ENCODE results near the gene NEMP1.
A peak's percentile ranks its signal among the peaks of the same experiment; 100 is the strongest.

NEMP1 gene

DNA sequence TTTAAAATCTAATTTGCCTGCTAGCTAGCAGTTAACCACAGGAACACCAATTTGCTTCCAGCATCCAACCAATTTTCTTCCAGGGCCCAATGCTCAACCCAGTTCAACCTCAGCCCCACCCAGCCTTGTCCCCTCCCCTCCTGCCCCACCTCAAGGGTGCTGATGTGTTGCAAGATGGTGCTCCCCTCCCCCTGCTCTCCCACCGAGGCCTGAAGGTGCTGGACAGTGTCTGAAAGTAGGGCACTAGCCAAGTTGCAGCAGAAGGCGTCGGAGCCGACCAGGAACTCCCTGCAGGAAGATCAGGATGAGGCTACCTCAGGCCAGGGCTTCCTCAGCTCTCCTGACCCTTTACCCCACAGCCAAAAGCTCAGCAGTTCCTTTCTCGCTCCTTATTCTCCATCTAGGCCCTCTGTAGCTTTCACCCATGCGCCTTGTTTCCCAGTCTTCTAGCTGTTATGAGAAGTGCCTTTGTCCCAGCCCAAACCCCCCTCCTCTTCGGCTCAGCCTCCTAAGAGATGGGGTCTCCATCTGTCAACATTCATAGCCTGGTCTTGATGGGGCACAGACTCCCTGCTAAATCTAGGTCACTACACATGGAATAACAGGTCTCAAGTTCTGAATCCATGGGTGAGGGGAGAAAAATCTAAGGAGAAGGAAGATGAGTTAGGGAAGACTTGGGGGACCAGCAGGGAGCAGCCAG is 29.0 kb upstream of the NEMP1 start:
- DNase-seq: no peak

DNA sequence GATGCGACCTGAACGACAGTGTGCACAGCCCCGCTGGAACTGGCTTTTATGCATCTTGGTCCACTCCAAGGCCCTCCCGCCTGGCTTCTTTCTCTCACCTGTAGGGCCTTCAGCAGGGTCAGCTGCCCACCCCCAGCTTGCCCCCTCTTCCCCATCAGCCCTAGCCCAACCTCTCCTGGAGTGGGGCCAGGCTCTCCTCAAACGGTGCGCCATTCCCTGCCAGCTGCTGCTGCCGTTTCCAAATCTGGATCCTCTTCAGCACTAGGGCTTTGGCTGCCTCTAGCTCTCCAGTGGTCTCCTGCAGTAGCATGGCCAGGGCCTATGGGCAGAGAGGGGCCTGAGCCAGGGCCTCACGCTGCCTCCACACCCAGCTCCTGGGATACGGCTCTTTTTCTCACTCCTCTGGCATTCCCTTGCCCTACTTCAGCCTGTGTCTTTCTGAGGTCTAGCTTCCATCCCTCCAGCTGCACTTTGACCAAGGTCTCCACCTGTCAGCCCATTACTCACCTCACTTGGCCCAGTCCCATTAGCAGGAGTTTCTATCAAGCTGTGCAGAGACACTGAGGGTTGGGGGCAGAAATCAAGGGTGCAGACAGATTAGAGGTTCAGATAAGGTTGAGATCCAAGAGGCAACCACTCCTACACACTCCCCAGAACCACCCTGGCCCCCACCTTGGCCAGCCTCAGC is 27.6 kb upstream of the NEMP1 start:
- no peak for DNase-seq

DNA sequence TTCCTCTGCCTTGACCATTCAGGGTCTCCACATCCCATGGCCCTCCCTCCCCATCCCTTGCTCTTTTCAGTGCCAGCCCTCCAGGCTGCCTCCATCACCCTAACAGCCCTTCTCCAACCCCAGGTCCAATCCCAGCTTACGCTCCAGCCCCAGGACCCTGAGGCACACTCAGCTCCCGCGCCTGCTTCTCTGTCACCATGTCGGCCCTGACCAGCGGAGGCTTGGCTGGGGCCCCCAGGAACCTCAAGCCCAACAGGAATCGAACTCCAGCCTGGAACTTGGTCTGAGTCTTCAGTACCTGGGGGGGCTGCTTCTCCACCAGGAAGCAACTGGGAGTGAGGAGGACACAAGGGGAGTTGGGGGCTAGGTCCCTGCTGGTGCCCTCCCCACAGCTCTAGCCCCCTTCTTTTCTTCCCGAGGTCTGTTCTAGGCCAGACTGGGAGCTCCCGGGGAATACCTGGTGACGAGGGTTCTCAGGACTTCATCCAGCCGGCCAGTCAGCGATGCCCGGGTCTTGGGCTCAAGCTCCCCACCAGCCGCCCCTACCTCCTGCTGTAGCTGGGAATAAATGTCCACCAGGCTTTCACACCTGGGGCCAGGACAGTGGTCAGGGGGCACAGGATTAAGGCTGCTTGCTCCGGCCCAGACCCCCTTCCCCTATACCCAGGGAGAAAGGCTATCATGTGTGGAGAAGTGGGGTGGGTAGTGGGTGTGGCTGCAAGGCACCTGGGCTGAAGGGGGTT is 26.6 kb upstream of the NEMP1 start:
- no peak for DNase-seq

DNA sequence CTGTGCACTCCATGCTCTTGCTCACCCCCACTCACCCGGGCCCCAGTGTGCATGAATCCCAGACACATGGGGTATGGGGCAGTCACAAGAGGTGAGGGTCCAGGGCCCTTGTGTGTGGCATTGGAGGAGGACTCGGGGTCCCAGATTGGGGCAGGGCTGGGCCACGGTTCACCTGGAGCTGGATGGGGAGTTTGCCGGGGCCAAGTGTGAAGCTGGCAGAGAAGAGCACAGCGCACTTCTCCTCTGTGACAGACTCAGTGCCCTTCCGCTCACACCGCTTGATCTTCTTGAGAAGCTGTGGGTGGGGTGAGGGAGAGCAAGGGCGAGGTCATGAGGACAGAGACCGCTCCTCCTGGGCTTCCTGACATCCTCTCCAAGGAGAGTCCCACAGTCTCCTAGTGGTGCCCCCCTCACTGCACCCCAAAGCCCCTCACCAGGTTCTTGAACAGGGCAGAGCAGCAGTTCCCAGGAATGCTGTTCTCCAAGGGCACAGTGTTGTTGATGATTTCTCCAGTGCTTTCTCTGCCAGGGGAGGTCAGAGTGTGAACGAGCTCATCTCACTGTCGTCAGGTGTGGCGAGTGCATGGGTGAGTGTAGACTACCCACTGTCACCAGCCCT is 25.8 kb upstream of the NEMP1 start:
- DNase-seq: no peak

DNA sequence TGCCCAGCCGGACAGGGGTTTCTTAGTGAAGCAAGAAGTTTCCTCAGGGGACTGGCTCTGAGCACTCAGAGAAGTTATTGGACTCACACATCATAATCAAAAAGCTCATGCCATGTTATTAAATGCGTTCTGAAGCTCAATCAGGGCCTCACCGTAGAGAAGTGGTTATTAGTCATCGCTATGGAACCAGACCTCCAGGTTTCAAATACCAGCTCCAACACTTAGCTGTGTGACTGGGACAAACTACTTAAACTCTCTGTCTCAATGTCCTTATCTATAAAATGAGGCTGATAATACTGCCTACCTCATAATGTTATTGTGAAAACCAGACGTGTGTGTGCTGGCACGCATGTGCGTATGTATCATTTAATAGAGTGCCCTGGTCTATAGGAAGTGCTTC is 25.3 kb upstream of the NEMP1 start:
- no peak for DNase-seq

DNA sequence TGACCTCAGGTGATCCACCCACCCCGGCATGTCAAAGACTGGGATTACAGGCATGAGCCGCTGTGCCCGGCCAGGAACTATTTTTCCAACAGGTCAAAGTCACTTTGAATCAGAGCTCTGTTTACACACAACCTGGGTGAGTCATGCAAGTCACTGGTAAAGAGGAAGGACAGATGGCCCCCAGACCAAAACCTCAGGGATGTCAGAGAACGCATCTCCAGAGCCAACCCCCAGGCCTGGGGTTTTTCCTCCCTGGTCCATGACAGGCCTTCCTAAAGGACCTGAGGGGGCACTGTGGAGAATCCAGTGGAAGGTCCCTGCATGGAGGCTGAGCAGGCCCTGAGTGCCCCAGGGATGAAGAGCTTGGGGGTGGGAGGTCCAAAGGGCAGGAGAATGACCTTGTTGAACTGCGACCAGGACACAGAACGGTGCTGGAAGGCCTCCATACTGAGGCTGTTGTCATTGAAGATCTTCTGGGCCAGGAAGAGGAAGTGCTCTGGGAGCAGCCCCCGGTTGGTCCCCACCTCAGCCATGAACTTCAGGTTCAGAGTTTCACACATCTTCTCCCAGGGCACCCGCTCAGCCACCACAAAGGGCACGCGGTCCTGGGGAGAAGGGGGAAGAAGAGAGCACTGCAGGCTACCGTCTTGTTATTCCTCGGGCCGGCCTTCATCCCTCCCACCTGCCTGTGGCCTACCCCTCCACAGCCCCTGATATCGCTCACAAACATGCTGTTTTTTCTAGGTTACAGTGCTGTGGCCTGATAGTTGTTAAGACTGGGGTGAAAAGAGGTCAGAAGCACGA is 23.5 kb upstream of the NEMP1 start:
- no peak for DNase-seq

DNA sequence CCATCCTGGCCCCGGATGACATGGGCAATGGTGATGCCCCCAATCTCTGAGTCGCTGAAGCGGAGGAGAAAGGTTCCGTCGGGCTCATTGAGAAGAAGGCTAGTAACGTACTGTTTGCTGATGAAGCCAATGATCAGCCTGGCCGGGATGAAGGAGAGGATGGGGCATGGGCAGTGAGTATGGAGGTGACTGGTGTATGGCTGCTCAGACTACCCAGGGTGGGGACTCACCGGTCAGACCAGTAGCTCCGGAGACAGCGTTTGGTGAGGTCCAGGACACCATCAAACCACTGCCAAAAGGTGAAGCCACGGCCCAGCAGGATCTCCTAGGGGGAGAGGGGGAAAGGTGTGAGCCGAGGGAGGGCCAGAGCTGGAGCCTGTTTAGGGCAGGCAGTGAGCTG is 21.2 kb upstream of the NEMP1 start:
- DNase-seq: no peak

DNA sequence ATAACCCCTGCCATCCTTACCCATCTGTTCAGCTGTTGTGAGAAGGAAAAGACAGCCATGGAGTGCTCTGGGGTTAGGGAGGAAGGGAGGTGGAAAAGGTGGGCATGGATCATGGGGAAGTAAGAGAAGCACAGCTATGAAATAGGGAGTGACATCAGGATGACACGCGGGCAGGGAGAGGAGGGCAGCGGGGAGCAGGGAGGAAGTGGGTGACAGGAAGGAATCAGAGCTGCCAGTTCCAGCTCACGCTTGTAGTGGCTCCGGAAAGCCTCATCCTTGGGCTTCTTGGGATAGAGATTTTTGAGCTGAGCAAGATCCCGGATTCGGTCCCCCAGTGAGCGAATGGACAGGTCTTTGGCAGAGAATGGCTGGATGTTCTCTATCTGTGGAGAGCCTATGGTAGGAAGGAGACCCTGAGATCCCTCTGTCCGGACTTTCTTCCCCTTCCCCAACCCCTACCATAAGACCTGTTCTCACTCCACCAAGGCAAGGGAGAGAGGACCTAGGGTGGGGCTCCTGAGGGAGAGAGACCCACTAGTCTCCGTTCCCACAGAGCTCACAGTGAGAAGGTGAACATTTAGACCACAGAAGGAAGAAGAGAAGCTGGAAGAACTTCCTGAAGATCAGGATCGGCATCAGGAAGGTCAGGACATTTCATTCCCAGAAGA is 20.6 kb upstream of the NEMP1 start:
- no peak for DNase-seq

DNA sequence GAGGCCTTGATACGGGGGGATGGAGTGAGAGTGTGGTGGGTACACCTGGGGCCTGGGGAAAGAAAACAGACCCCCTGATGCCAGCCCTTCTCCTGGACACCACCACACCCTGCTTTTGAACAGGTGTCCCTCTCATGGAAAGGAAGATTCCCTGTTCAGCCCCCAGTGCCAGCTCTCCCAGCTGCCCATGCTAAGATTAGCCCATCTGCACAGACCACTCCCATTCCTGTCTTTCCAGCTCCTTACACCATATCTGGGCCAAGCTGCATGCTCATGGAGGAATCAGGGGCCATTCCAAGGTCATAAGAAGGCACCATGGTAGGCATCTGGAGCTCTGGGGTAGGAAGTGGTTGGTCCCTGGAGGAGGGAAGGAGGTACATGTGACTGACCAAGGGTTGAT is 20.0 kb upstream of the NEMP1 start:
- DNase-seq: no peak

DNA sequence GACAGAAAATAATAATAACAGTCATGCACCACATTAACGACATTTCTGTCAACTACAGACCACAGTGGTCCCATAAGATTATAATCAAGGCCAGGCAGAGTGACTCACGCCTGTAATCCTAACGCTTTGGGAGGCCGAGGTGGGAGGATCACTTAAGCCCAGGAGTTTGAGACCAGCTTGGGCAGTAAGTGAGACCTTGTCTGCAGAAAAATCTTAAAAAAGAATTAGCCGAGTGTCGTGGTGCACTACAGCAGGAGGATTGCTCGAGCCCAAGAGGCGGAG is 18.9 kb upstream of the NEMP1 start:
- DNase-seq: no peak

DNA sequence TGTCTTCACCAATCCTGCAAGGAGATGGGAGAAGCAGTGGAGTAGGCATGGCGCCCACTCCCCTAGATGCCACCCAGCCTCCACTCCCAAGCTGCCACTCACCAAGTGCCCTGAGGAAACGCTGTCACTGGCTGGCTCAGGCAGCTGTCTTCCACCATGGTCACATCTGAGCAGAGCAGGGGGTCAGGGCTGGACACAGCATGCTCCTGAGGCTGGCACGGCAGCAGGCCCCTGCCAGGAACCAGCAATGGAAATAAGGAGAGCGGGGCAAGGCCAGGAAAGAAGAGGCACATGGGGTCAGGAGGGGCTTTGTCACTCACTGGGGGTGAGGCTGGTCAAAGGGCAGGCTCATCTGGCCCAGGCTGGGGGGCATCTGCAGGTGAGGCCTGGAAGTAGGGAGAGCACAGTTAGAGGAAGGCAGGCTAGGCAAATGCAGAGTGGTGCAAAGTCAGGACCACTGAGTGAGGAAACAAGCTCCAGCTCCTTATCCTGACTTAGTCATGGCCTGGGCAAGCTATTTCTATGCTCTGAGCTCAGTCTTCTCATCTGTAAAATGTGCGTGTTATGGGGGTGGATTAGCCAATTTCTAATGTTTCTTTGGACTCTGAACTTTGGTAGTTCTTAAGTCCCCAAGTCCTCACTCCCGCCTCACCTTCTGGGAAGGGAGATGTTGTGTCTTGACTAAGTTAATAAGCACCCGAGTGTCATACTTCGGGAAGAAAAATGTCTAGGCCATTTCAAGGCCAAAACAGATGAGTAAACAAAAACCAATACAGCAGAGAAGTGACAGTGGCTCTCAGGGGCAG is 18.4 kb upstream of the NEMP1 start:
- no peak for DNase-seq

DNA sequence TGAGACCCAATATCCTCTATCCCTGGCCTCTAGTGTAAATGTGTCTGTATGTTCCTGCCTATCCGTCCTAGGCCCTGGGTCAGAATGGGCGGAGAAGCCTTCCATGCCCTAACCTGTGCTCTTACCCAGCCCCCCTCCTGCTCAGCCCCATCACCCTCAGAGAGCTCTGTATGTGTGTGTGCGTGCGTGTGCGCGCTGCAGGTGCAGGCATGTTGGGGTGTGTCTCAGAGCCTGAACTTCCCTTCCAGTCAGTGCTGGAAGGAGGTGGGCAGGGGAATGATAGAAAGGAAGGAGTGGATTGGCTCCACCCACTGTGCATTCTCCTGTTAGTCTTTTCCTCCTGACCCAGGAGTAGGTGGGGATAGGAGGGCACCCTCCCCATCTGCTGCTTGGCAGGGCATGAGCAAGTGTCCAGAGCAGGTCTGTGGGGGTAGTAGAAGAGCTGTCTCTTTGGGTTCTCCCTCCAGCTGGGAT is 17.5 kb upstream of the NEMP1 start:
- peak in 1 of 56 donors; percentile 32 for DNase-seq

DNA sequence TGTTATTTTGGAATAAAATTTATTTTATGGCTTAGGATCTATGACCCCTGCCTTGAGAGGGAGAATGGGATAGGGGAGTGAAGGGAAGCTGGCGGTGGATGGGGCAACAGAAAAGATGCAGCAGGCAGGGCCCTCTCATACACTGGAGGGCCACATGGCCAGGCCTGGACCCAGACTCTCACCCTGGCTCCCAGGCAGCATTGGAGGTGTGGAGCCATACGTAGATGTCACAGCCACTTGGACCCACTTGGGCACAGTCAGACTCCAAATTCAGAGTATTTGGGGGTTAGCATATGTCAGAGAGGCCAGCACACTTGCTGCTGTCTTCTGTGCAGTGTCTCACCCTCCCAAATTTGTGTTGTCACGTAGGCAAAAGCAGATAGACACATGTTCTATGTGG is 16.8 kb upstream of the NEMP1 start:
- no peak for DNase-seq

DNA sequence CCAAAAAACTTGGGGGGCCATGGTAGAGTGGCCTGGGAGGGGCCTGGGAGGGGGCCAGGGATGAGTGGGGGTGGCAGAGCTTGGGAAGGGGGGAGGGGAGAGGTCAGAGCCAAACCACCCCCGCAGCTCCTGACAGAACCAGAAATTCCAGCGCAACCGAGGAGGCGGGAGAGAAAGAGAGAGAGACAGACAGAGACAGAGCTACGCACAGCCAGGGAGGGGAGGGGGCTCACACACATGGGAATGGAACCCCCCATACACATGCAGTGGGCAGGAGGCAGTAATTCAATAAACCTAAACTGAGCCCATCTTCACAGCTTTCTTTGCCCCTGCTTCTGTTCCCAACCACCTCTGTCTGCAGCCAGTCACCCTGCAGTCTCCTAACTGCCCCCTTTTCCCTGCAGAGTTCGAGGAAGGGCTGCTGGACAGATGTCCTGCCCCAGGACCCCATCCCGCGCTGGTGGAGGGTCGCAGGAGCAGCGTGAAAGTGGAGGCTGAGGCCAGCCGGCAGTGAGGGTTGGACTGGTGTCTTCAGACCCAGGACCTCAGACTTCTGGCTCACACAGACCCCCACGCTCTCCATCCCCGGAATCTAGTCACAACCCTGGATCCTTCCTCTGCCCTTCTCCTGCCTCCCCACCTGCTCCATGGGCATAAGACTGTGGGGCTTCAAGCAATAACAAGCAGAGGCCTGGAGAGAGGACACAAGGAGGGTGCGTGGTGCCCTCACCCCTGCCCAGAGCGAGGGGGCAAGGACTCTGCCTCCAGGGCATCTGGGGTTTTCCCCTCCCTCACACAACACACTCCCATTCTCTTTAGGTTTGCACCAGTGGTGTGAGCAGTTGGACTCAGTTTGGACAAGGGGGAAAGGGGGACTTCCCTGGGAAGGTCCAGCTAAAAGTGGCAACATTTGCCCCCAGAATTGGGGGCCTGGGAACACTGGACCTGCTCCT is 15.9 kb upstream of the NEMP1 start:
- peak in 3 of 56 donors; percentile 48 to 53 (median 48) for DNase-seq

DNA sequence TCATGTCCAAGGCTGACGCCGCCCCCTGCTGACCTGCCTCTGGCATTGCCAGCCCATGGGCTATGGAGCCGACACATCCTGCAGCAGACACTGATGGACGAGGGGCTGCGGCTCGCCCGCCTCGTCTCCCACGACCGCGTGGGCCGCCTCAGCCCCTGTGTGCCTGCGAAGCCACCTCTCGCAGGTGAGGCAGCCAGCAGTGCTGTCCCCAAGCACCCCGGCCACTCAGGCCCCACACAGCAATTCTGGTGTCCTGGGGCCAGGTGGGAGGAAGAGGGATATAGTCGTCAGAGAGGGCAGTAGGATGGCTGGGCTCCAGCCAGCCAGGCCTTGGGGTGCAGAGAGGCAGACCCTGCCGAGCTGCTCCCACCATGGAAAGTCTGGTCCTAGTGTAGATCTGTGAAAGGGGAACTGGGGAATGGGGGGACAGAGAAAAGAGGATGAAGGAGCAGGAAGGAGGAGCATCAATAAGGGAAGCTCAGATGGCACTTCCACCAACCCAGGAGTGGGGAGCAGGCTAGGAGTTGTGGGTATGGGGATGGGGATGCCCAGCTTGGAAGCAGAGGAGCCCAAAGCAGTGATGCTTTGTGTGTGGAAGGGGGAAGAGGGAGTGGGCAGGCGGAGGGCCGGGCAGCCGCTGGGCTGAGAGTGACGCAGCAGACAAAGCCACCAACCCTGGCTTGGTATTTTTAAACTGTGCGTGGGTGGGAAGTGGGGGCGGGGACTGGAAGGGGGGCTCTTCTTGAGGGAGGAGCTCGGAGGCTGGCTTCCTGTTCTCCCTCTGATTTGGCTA is 15.0 kb upstream of the NEMP1 start:
- DNase-seq: peak in 33 of 56 donors; percentile 7 to 74 (median 33)

DNA sequence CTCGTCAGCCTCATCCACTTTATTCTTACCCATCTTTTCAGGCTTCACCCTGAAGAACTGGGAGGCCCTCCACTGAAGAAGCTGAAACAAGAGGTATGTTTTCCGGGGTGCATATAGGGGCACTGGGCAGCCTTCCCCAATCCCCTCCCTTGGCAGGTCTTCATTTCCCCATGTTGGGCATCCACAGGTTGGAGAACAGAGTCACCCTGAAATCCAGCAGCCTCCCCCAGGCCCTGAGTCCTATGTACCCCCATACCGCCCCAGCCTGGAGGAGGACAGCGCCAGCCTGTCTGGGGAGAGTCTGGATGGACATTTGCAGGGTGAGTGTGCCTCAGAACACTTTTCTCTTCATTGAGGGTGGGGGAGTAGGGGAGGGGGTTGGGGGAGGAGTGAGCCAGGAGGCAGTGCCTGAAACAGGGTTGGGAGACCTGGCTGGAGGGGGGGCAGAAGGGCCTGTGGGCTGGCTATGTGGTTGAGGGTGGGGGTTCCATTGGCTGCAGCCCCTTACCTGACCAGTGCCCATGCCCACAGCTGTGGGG is 14.4 kb upstream of the NEMP1 start:
- DNase-seq: peak in 1 of 56 donors; percentile 8

DNA sequence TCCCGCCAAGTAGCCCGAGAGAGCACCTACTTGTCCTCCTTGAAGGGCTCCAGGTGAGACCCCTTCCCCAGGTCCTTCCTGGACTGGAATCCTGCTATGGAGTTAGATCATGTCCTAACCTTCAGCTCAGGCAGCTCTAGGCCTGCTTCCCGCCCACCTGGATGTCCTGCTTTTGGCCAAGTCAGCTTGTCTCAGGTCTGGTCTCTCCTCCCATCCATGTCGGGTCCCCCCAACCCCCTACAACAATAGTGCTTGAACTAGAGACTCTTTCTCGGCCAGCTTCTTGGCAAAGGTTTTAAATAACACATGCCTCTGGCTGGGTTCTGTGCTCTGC is 13.9 kb upstream of the NEMP1 start:
- no peak for DNase-seq

Data from amygdala (tissue), 56 donors.